Non-pigmented ciliary epithelial cell (primary cell): ENCODE results near the gene CXXC4.

Experiments
- DNase-seq: peaks from one replicate; pipeline ENCODE4 v3.0.0-alpha.2; 2010; ENCODE audit warnings: low read depth

CXXC4 gene

GRCh38 chr4:104488151-104488550 is 6.5 kb downstream of the CXXC4 start:
- DNase-seq = no peak

- DNase-seq = no peak
Measured at GRCh38 chr4:104486716-104487504, 7.8 kb downstream of the CXXC4 start.

- DNase-seq = no peak
Measured at GRCh38 chr4:104475652-104476051, 19.0 kb downstream of the CXXC4 start.

- no peak for DNase-seq
Measured at GRCh38 chr4:104472766-104473165, 21.9 kb downstream of the CXXC4 start.

GRCh38 chr4:104470770-104471169 is 23.9 kb downstream of the CXXC4 start:
- DNase-seq = no peak

- no peak for DNase-seq
Measured at GRCh38 chr4:104469794-104470193, 24.9 kb downstream of the CXXC4 start.

GRCh38 chr4:104465619-104466018 is 29.1 kb downstream of the CXXC4 start:
- DNase-seq = no peak

GRCh38 chr4:104465201-104465600 is 29.5 kb downstream of the CXXC4 start:
- DNase-seq = no peak

GRCh38 chr4:104462641-104463040 is 32.1 kb downstream of the CXXC4 start:
- DNase-seq = no peak

GRCh38 chr4:104457308-104457981 is 37.2 kb downstream of the CXXC4 start:
- DNase-seq = no peak

GRCh38 chr4:104451573-104451972 is 43.1 kb downstream of the CXXC4 start:
- DNase-seq = no peak

- no peak for DNase-seq
Measured at GRCh38 chr4:104449537-104449936, 45.2 kb downstream of the CXXC4 start.

- DNase-seq = no peak
Measured at GRCh38 chr4:104447294-104447693, 47.4 kb downstream of the CXXC4 start.

GRCh38 chr4:104446431-104447278 is 48.0 kb downstream of the CXXC4 start:
- DNase-seq = no peak

- DNase-seq = no peak
Measured at GRCh38 chr4:104444685-104445084, 50.0 kb downstream of the CXXC4 start.

- no peak for DNase-seq
Measured at GRCh38 chr4:104436542-104436941, 58.2 kb downstream of the CXXC4 start.

- DNase-seq = no peak
Measured at GRCh38 chr4:104429150-104429741, 65.4 kb downstream of the CXXC4 start.

- no peak for DNase-seq
Measured at GRCh38 chr4:104425948-104426347, 68.7 kb downstream of the CXXC4 start.

- DNase-seq = no peak
Measured at GRCh38 chr4:104424989-104425388, 69.7 kb downstream of the CXXC4 start.

GRCh38 chr4:104424475-104424941 is 70.2 kb downstream of the CXXC4 start:
- DNase-seq = no peak

- DNase-seq = no peak
Measured at GRCh38 chr4:104421566-104421965, 73.1 kb downstream of the CXXC4 start.

GRCh38 chr4:104420766-104421165 is 73.9 kb downstream of the CXXC4 start:
- no peak for DNase-seq
